CD14-positive monocyte (primary cell): ENCODE measurements around the gene TMX3. TPM values are rescaled to one million over a fixed set of nuclear protein-coding genes. Genes with fewer than 3 reads are reported as not detected.

Experiments
- DNase-seq, 3 donors: peaks; one replicate each; pipeline ENCODE4 v3.0.0-alpha.2; 2011 to 2022
- H2AFZ ChIP-seq: 2 replicates; pipeline ENCODE4 v1.6.0; 2012; ENCODE audit warnings: mild to moderate bottlenecking, low read depth, low read length, inconsistent platforms; ENCODE audit not compliant: insufficient read depth, poor library complexity, severe bottlenecking
- H3K27ac ChIP-seq, 2 donors: 1 replicate in 1 of 2; 2 replicates in 1 of 2; pipeline ENCODE4 v1.5.1; 2012 to 2013; ENCODE audit warnings: low read length in 2 of 2, control low read depth in 1 of 2, inconsistent platforms in 1 of 2, low read depth in 1 of 2, mild to moderate bottlenecking in 1 of 2
- H3K27me3 ChIP-seq, 2 donors: one replicate each; pipeline versions ENCODE4 v1.6.0 to v1.6.1; 2011 to 2013; ENCODE audit warnings: low read length in 2 of 2; ENCODE audit not compliant: control insufficient read depth in 2 of 2, insufficient read depth in 2 of 2
- H3K36me3 ChIP-seq, 2 donors: replicated peaks in 1 of 2; 1 replicate in 1 of 2; 2 replicates in 1 of 2; pipeline versions ENCODE4 v1.5.1 to v1.6.1; 2012 to 2013; ENCODE audit warnings: low read length in 2 of 2, control low read depth in 1 of 2, inconsistent platforms in 1 of 2, mild to moderate bottlenecking in 1 of 2; ENCODE audit not compliant: insufficient read depth in 2 of 2, control insufficient read depth in 1 of 2
- H3K4me1 ChIP-seq, 2 donors: 1 replicate in 1 of 2; 2 replicates in 1 of 2; pipeline versions ENCODE4 v1.5.1 to v1.6.1; 2012 to 2013; ENCODE audit warnings: low read length in 2 of 2, control low read depth in 1 of 2, inconsistent platforms in 1 of 2, mild to moderate bottlenecking in 1 of 2, moderate library complexity in 1 of 2; ENCODE audit not compliant: insufficient read depth in 2 of 2, control insufficient read depth in 1 of 2
- H3K4me2 ChIP-seq: replicated peaks from 2 replicates; pipeline ENCODE3; 2012; ENCODE audit warnings: low read length, moderate library complexity, mild to moderate bottlenecking; ENCODE audit not compliant: poor library complexity, severe bottlenecking; ENCODE audit errors: extremely low read depth
- H3K4me3 ChIP-seq, 3 experiments: fragments of 200-600 bp in 1 of 3; sonication (generic) in 1 of 3; replicated peaks in 1 of 3; 1 replicate in 2 of 3; 2 replicates in 1 of 3; pipeline ENCODE4 v1.5.1; 2011 to 2013; ENCODE audit warnings: low read length in 3 of 3, mild to moderate bottlenecking in 3 of 3, control low read depth in 2 of 3, low read depth in 2 of 3, inconsistent platforms in 1 of 3, moderate library complexity in 1 of 3
- H3K79me2 ChIP-seq: 2 replicates; pipeline ENCODE4 v1.6.0; 2012; ENCODE audit warnings: mild to moderate bottlenecking, control low read depth, inconsistent platforms, low read length, moderate library complexity; ENCODE audit not compliant: insufficient read depth
- H3K9ac ChIP-seq: 2 replicates; pipeline ENCODE4 v1.6.0; 2017; ENCODE audit warnings: low read length, mild to moderate bottlenecking; ENCODE audit not compliant: insufficient read depth, poor library complexity, severe bottlenecking
- H3K9me3 ChIP-seq, 2 donors: replicated peaks in 1 of 2; 1 replicate in 1 of 2; 2 replicates in 1 of 2; pipeline versions ENCODE4 v1.5.1 to v1.6.1; 2012 to 2013; ENCODE audit warnings: low read length in 2 of 2, control low read depth in 1 of 2; ENCODE audit not compliant: control insufficient read depth in 1 of 2, insufficient read depth in 1 of 2
- H4K20me1 ChIP-seq: 2 replicates; pipeline ENCODE4 v1.6.0; 2012; ENCODE audit warnings: mild to moderate bottlenecking, low read length, control low read depth, moderate library complexity; ENCODE audit not compliant: insufficient read depth
- H3K27ac Mint-ChIP-seq, 7 donors: one replicate each; pipeline ENCODE4 v1.8.0; 2020; ENCODE audit warnings: mild to moderate bottlenecking in 7 of 7, mixed read lengths in 7 of 7, moderate library complexity in 6 of 7, inconsistent platforms in 2 of 7
- H3K27me3 Mint-ChIP-seq, 3 donors: one replicate each; pipeline ENCODE4 v1.8.0; 2021 to 2022; ENCODE audit warnings: low read depth in 3 of 3, mild to moderate bottlenecking in 3 of 3, mixed read lengths in 3 of 3, moderate library complexity in 3 of 3, inconsistent platforms in 1 of 3
- H3K36me3 Mint-ChIP-seq, 2 donors: one replicate each; pipeline ENCODE4 v1.8.0; 2020; ENCODE audit warnings: mixed read lengths in 2 of 2, inconsistent platforms in 1 of 2, mild to moderate bottlenecking in 1 of 2
- H3K4me1 Mint-ChIP-seq: one replicate; pipeline ENCODE4 v1.8.0; 2020; ENCODE audit warnings: mild to moderate bottlenecking, mixed read lengths
- H3K4me3 Mint-ChIP-seq, 2 donors: one replicate each; pipeline ENCODE4 v1.8.0; 2020; ENCODE audit warnings: mild to moderate bottlenecking in 2 of 2, mixed read lengths in 2 of 2, moderate library complexity in 1 of 2
- H3K9me3 Mint-ChIP-seq, 7 donors: one replicate each; pipeline ENCODE4 v1.8.0; 2020 to 2022; ENCODE audit warnings: mixed read lengths in 7 of 7, mild to moderate bottlenecking in 6 of 7, moderate library complexity in 6 of 7, inconsistent platforms in 2 of 7
- WGBS: methylation state at CpG from one replicate; pipeline ENCODE4 v1.1.5; 2013; ENCODE audit warnings: missing lambda C conversion rate; ENCODE audit not compliant: insufficient coverage; 5-methylcytosine and 5-hydroxymethylcytosine counted together
- intact Hi-C, 2 donors: fragments of 100-400 bp; cut with micrococcal nuclease; formaldehyde crosslinking; loops; one replicate each; pipeline versions ENCODE4 v1.15.0 to v1.15.1; 2023
- polyA plus RNA-seq, 3 donors: library from polyadenylated mRNA; depleted of rRNA in 1 of 3; unstranded in 2 of 3; stranded (reverse) in 1 of 3; fragments of 300-500 nt in 2 of 3; fragments of >200 nt in 1 of 3; fragmentation: Illumina TruSeq in 2 of 3; gene quantifications; 1 replicate in 2 of 3; 2 replicates in 1 of 3; pipeline ENCODE4 v1.2.3, GENCODE V29; 2012 to 2021
- TF ChIP-seq, protein P1 (sequence below): fragments of 200-600 bp; IDR thresholded peaks from one replicate; pipeline ENCODE4 v1.8.0; 2022; ENCODE audit warnings: antibody characterized with exemption, mild to moderate bottlenecking

TMX3 gene
- polyA plus RNA-seq, 3 donors, result 13.7 to 37.7 (median 16.5) TPM

DNA sequence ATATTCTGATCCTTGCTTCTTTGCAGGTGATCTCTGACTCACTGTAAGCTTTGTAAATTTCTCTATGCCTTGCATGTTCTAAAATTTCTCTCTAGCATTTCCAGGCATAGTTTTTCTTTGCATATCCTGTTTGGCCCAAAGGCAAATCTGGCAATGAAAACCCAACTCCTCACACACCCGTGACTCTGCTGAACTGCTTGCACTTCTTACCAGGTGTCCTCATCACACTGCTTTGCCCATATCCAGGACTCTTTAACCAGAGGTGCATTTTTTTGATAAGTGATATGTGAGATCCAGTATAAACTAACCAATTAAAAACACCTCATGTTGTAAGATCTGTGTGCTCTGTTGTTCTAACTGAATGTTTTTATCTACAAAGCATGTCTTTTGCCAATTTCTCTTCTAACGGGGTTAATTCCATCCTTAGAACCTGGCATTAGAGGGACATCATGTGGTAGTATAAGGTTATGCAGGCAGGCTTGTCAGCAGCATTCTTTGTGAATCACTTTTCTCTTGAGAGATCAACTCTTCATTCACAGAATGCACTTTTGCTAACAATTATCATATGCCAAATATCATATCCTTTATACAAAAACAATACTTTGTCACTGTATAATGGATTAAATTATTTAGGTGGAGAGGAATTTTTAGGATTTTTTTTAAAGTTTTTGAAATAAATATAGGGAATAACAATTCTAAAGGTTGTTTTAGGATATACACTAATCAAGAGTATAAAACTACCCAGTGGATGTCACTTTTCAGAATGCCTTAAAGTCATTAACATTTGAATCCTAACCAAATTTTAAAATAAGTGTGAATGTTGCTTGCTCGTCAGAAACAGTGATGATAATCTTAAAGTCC is 20.8 kb upstream of the TMX3 start:
- no peak overlapping the region for H3K9ac ChIP-seq
- H3K79me2 ChIP-seq, result no peaks in the 10 kb centered on the region
- H3K27me3 ChIP-seq, result no peaks in the 10 kb centered on the region
- H3K9me3 ChIP-seq, result no peaks in the 10 kb centered on the region
- H3K4me1 Mint-ChIP-seq, result no peaks in the 10 kb centered on the region
- no peak overlapping the region for H2AFZ ChIP-seq
- H3K27ac Mint-ChIP-seq, result no peak overlapping the region
- no peak overlapping the region for H3K4me2 ChIP-seq
- H3K4me1 ChIP-seq, result no peaks in the 10 kb centered on the region
- TF ChIP-seq, protein P1, sequence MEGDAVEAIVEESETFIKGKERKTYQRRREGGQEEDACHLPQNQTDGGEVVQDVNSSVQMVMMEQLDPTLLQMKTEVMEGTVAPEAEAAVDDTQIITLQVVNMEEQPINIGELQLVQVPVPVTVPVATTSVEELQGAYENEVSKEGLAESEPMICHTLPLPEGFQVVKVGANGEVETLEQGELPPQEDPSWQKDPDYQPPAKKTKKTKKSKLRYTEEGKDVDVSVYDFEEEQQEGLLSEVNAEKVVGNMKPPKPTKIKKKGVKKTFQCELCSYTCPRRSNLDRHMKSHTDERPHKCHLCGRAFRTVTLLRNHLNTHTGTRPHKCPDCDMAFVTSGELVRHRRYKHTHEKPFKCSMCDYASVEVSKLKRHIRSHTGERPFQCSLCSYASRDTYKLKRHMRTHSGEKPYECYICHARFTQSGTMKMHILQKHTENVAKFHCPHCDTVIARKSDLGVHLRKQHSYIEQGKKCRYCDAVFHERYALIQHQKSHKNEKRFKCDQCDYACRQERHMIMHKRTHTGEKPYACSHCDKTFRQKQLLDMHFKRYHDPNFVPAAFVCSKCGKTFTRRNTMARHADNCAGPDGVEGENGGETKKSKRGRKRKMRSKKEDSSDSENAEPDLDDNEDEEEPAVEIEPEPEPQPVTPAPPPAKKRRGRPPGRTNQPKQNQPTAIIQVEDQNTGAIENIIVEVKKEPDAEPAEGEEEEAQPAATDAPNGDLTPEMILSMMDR, result peak; percentile 86
- intact Hi-C loops, result loop anchor here in 1 of 2 donors (5.0 kb wide), 1 partner anchor 1518 kb away; no protein-coding TSS in a partner anchor
- no CpG with 5 or more reads among the region's 3 CpGs for WGBS
- H3K4me3 Mint-ChIP-seq, result no peak overlapping the region
- DNase-seq, result peak; percentile 15 to 47 (median 46)
- no peaks in the 10 kb centered on the region for H3K27me3 Mint-ChIP-seq
- no peak overlapping the region for H3K27ac ChIP-seq
- no peaks in the 10 kb centered on the region for H3K36me3 Mint-ChIP-seq
- H3K36me3 ChIP-seq, result no peaks in the 10 kb centered on the region
- H3K9me3 Mint-ChIP-seq, result no peaks in the 10 kb centered on the region
- H4K20me1 ChIP-seq, result no peaks in the 10 kb centered on the region
- no peak overlapping the region for H3K4me3 ChIP-seq

DNA sequence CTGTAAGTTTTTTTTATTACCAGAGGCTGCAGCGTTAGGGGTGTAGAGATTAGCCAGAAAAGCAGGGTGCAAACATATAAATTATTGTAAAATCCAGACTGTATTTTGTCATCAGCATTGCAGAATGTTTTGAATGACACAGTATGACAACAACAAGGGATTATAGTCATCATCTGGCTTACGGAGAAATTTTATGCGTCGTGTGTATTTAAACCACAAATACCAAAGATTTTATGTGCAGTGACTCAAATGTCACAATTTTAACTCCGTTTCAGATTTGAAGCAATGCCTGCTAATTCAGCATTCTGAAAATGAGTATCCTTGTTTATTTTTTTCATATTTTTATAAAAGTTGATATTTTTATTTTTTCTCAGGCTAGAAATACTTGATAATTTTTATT is 19.4 kb upstream of the TMX3 start:
- Histone ChIP-seq H3K79me2 (no peaks in the 10 kb centered on the region), H3K4me2 (no peak overlapping the region), H3K9me3 (no peaks in the 10 kb centered on the region), H3K36me3 (no peaks in the 10 kb centered on the region), H3K4me3 (no peak overlapping the region), H3K27ac (no peak overlapping the region), H2AFZ (no peak overlapping the region), H3K9ac (no peak overlapping the region), H4K20me1 (no peaks in the 10 kb centered on the region), H3K4me1 (no peaks in the 10 kb centered on the region), H3K27me3 (no peaks in the 10 kb centered on the region)
- H3K4me3 Mint-ChIP-seq, result no peak overlapping the region
- no peaks in the 10 kb centered on the region for H3K4me1 Mint-ChIP-seq
- TF ChIP-seq, protein P1, result no peak
- no peaks in the 10 kb centered on the region for H3K27me3 Mint-ChIP-seq
- intact Hi-C loops, result no loop called here
- no peaks in the 10 kb centered on the region for H3K36me3 Mint-ChIP-seq
- no peak for DNase-seq
- no CpG with 5 or more reads among the region's 5 CpGs for WGBS
- no peak overlapping the region for H3K27ac Mint-ChIP-seq
- H3K9me3 Mint-ChIP-seq, result no peaks in the 10 kb centered on the region
